GM12878 (cell line): Measurements from ENCODE around the gene FERMT1. TPM values are rescaled to one million over a fixed set of nuclear protein-coding genes. Genes with fewer than 3 reads are reported as not detected.

Experiments
- ATAC-seq: fragments of 200-7000 bp; cut with Tn5 transposase; 3 replicates; pipeline ENCODE4 v1.9.1; 2020; ENCODE audit warnings: mild to moderate bottlenecking, moderate library complexity
- BruUV-seq: library from RNA; stranded (reverse); fragments of 400-500 nt; replicated peaks from 2 replicates; lab custom pipeline; 2021; lab: Mats Ljungman, UMichigan
- CTCF ChIA-PET: fragments of 300-600 bp; sonication (Branson Sonifier 250); formaldehyde crosslinking; extraction: SDS; loops from one replicate; lab custom pipeline; 2021; ENCODE audit warnings: inconsistent platforms; lab: Yijun Ruan, JAX
- POLR2A ChIA-PET: fragments of 350-600 bp; formaldehyde crosslinking; extraction: SDS; loops from one replicate; lab custom pipeline; 2021; ENCODE audit warnings: inconsistent platforms; lab: Charles Lee
- RAD21 ChIA-PET: fragments of 300-600 bp; sonication (Branson Sonifier 250); formaldehyde crosslinking; loops from one replicate; lab custom pipeline; 2023; ENCODE audit warnings: antibody characterized with exemption; ENCODE audit not compliant: unreplicated experiment; lab: Charles Lee
- SMC1A ChIA-PET: fragments of 300-600 bp; sonication (Branson Sonifier 250); formaldehyde crosslinking; loops from one replicate; lab custom pipeline; 2023; ENCODE audit not compliant: unreplicated experiment, uncharacterized antibody; lab: Charles Lee
- DNase-seq: peaks from one replicate; pipeline ENCODE4 v3.0.0-alpha.2; 2011; ENCODE audit warnings: low read depth, low spot score
- FAIRE-seq: peaks from 3 replicates; lab custom pipeline; 2011; peaks lifted over from hg19 to GRCh38; lab: Jason Lieb, UNC
- H2AFZ ChIP-seq: 2 replicates; pipeline ENCODE4 v1.6.0; 2011; ENCODE audit warnings: low read depth, low read length, control low read depth; ENCODE audit not compliant: control insufficient read depth
- H3K27ac ChIP-seq: 2 replicates; pipeline ENCODE4 v1.5.1; 2011; ENCODE audit warnings: control low read depth; ENCODE audit not compliant: control insufficient read depth, insufficient read depth
- H3K27me3 ChIP-seq, 2 experiments: replicated peaks in 1 of 2; 2 replicates each; pipeline versions ENCODE4 v1.6.0 to v1.6.1; 2011; ENCODE audit warnings: low read length in 1 of 2; ENCODE audit not compliant: control insufficient read depth in 2 of 2, insufficient read depth in 2 of 2
- H3K36me3 ChIP-seq, 2 experiments: 2 replicates each; pipeline ENCODE4 v1.5.1; 2011; ENCODE audit warnings: low read length in 1 of 2; ENCODE audit not compliant: control insufficient read depth in 2 of 2, insufficient read depth in 2 of 2
- H3K4me1 ChIP-seq: 2 replicates; pipeline ENCODE4 v1.6.1; 2011; ENCODE audit warnings: mild to moderate bottlenecking, low read length, moderate library complexity, mixed read lengths; ENCODE audit not compliant: control insufficient read depth, insufficient read depth
- H3K4me2 ChIP-seq: 2 replicates; pipeline ENCODE4 v1.6.0; 2011; ENCODE audit warnings: control low read depth; ENCODE audit not compliant: control insufficient read depth, insufficient read depth
- H3K4me3 ChIP-seq: fragments of 200-600 bp; sonication (generic); 2 replicates; pipeline ENCODE4 v1.5.1; 2016
- H3K79me2 ChIP-seq: 2 replicates; pipeline ENCODE4 v1.6.0; 2011; ENCODE audit warnings: low read length; ENCODE audit not compliant: control insufficient read depth, insufficient read depth
- H3K9ac ChIP-seq: 2 replicates; pipeline ENCODE4 v1.8.0; 2011; ENCODE audit warnings: low read length, control low read depth, mixed read lengths; ENCODE audit not compliant: control insufficient read depth, insufficient read depth
- H3K9me3 ChIP-seq: replicated peaks from 3 replicates; pipeline ENCODE4 v1.5.1; 2011; ENCODE audit warnings: mild to moderate bottlenecking, low read length; ENCODE audit not compliant: control insufficient read depth, insufficient read depth
- H4K20me1 ChIP-seq: 2 replicates; pipeline ENCODE4 v1.6.0; 2011; ENCODE audit not compliant: control insufficient read depth, insufficient read depth
- ATF7 ChIP-seq: fragments of 450-650 bp; IDR thresholded peaks from 2 replicates; pipeline ENCODE4 v1.6.1; 2016; ENCODE audit warnings: low read depth, mild to moderate bottlenecking
- BHLHE40 ChIP-seq, 2 experiments: fragments of 450-650 bp in 1 of 2; IDR thresholded peaks; 2 replicates each; pipeline ENCODE4 v1.6.1; 2011 to 2017; ENCODE audit warnings: low read depth in 2 of 2, borderline replicate concordance in 1 of 2, improper control_type of control experiment in 1 of 2, low read length in 1 of 2, mild to moderate bottlenecking in 1 of 2
- FOS ChIP-seq: IDR thresholded peaks from 3 replicates; pipeline ENCODE4 v1.6.1; 2011; ENCODE audit warnings: borderline replicate concordance; ENCODE audit not compliant: insufficient read length; ENCODE audit errors: extremely low read depth
- GABPA ChIP-seq: IDR thresholded peaks from 2 replicates; pipeline ENCODE4 v1.6.1; 2014; ENCODE audit warnings: antibody characterized with exemption, low read depth, mild to moderate bottlenecking, inconsistent platforms
- MYC ChIP-seq: IDR thresholded peaks from 2 replicates; pipeline ENCODE4 v1.6.1; 2011; ENCODE audit warnings: mild to moderate bottlenecking, low read length, moderate library complexity, inconsistent platforms; ENCODE audit not compliant: insufficient read depth, insufficient replicate concordance, insufficient read length, severe bottlenecking
- NFXL1 ChIP-seq: fragments of 450-650 bp; IDR thresholded peaks from 2 replicates; pipeline ENCODE4 v1.6.1; 2017; ENCODE audit warnings: antibody characterized with exemption, mild to moderate bottlenecking, borderline replicate concordance
- NR2C1 ChIP-seq: fragments of 450-650 bp; IDR thresholded peaks from 2 replicates; pipeline ENCODE4 v1.6.1; 2017; ENCODE audit warnings: antibody characterized with exemption, mild to moderate bottlenecking, moderate library complexity
- POLR2AphosphoS2 ChIP-seq: IDR thresholded peaks from 2 replicates; pipeline ENCODE4 v1.6.1; 2011; ENCODE audit warnings: low read depth, mild to moderate bottlenecking, low read length, improper control_type of control experiment, moderate library complexity
- RFX5 ChIP-seq: IDR thresholded peaks from 2 replicates; pipeline ENCODE4 v1.6.1; 2011; ENCODE audit warnings: low read depth, low read length, improper control_type of control experiment
- SIX5 ChIP-seq: IDR thresholded peaks from 2 replicates; pipeline ENCODE4 v1.6.1; 2011; ENCODE audit warnings: mild to moderate bottlenecking, low read depth, low read length, moderate library complexity; ENCODE audit not compliant: severe bottlenecking
- SMC3 ChIP-seq: IDR thresholded peaks from 2 replicates; pipeline ENCODE4 v1.6.1; 2011; ENCODE audit warnings: low read length, improper control_type of control experiment, borderline replicate concordance
- STAT1 ChIP-seq: fragments of 450-650 bp; conservative IDR thresholded peaks from 2 replicates; pipeline ENCODE4 v1.6.1; 2014; ENCODE audit warnings: antibody characterized with exemption, mild to moderate bottlenecking
- SUZ12 ChIP-seq: fragments of 200-600 bp; sonication (generic); IDR thresholded peaks from one replicate; pipeline ENCODE4 v1.6.1; 2018; ENCODE audit warnings: antibody characterized with exemption, mild to moderate bottlenecking; ENCODE audit not compliant: unreplicated experiment
- TBL1XR1 ChIP-seq: IDR thresholded peaks from 2 replicates; pipeline ENCODE4 v1.6.1; 2012; ENCODE audit warnings: low read depth, low read length, improper control_type of control experiment
- ZNF384 ChIP-seq: IDR thresholded peaks from 2 replicates; pipeline ENCODE4 v1.6.1; 2012; ENCODE audit warnings: low read depth, mild to moderate bottlenecking, low read length, improper control_type of control experiment, borderline replicate concordance
- WGBS: methylation state at CpG from one replicate; pipeline ENCODE4 v1.1.6; 2016; ENCODE audit warnings: low lambda C conversion rate; ENCODE audit not compliant: insufficient replicate concordance, insufficient coverage; ENCODE audit errors: missing lambda C conversion rate; 5-methylcytosine and 5-hydroxymethylcytosine counted together
- in situ Hi-C: fragments of 300-500 bp; cut with MboI; formaldehyde crosslinking; loops from 9 replicates; pipeline ENCODE4 v1.14.3; 2018; ENCODE audit warnings: mixed read lengths
- intact Hi-C: fragments of 100-400 bp; cut with micrococcal nuclease; formaldehyde crosslinking; loops from one replicate; pipeline ENCODE4 v1.14.2; 2022; ENCODE audit not compliant: unreplicated experiment
- polyA plus RNA-seq, 11 experiments: library from polyadenylated mRNA; depleted of rRNA in 4 of 11; unstranded in 6 of 11; stranded (reverse) in 5 of 11; fragments of >200 nt; fragmentation: Nextera tagmentation in 4 of 11; fragmentation: Illumina TruSeq in 1 of 11; extraction: Ambion mirVana in 4 of 11; extraction: Trizol in 1 of 11; gene quantifications; 1 replicate in 1 of 11; 2 replicates in 10 of 11; pipeline versions ENCODE4 v1.2.1 to v1.2.3, GENCODE V29; 2011 to 2016; ENCODE audit warnings: inconsistent platforms in 2 of 11, missing spikeins in 2 of 11, low read depth in 1 of 11
- total RNA-seq, 4 experiments: library from RNA; depleted of rRNA in 3 of 4; stranded (reverse); fragments of >200 nt in 3 of 4; fragmentation: Illumina TruSeq in 1 of 4; extraction: Trizol in 1 of 4; gene quantifications; 2 replicates each; pipeline versions ENCODE4 v1.2.1 to v1.2.3, GENCODE V29; 2013 to 2021
- TF ChIP-seq, protein P1 (sequence below): IDR thresholded peaks from 2 replicates; pipeline ENCODE4 v1.6.1; 2011; ENCODE audit warnings: mild to moderate bottlenecking, low read depth, low read length, moderate library complexity; ENCODE audit not compliant: insufficient replicate concordance
- TF ChIP-seq, protein P2 (sequence below): fragments of 450-650 bp; IDR thresholded peaks from 2 replicates; pipeline ENCODE4 v1.6.1; 2017; ENCODE audit warnings: mild to moderate bottlenecking

The FERMT1 gene
- total and polyA plus RNA-seq, 10 of the 15 experiments (the other 5 are each of a cell fraction or from before 2014, with no cell fraction given) = 0.04 to 3.1 (median 0.45) TPM

DNA sequence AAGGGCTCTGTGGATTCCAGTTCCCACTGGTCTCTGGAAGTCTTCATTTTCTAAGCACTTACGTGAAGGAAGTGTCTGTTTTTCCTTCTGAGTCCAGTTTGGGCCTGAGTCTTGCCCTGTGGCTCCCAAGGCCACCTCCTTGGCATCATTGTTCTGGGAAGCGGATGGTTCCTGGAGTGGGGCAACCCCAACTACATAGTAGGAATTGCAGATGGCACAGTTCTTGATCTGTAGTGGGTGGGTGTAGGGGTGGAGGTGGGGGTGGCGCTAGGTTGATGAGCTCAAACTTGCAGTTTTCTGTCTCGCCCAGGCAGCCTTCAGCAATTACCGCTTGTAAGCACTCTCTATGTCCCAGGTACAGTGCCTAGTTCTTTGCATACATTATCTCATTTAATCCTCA is 7.2 kb upstream of the FERMT1 start:
- ChIA-PET SMC1A (interaction anchor here (1.2 kb wide), 1 partner anchor 10 kb away, joined by 3 read pairs; no protein-coding TSS in a partner anchor), CTCF (interaction anchor here (1.1 to 2.3 kb wide), 3 partner anchors 8 to 51 kb away, joined by 3 to 10 read pairs (median 4); no protein-coding TSS in a partner anchor), POLR2A (interaction anchor here (0.6 kb wide), 1 partner anchor 481 kb away, joined by 4 read pairs; no protein-coding TSS in a partner anchor), RAD21 (no interaction called here)
- TF ChIP-seq NFXL1 (no peak), FOS (no peak), NR2C1 (no peak), ATF7 (no peak), SMC3 (no peak), BHLHE40 (IDR thresholded peaks at IDR 0.05; ENCODE audit: borderline replicate concordance in 1 of 2, low read depth in 2 of 2, low read length in 1 of 2) (no peak), SUZ12 (no peak), TBL1XR1 (no peak), MYC (no peak), STAT1 (no peak), RFX5 (no peak), ZNF384 (no peak), GABPA (no peak), SIX5 (no peak), POLR2AphosphoS2 (no peak)
- TF ChIP-seq, protein P1, sequence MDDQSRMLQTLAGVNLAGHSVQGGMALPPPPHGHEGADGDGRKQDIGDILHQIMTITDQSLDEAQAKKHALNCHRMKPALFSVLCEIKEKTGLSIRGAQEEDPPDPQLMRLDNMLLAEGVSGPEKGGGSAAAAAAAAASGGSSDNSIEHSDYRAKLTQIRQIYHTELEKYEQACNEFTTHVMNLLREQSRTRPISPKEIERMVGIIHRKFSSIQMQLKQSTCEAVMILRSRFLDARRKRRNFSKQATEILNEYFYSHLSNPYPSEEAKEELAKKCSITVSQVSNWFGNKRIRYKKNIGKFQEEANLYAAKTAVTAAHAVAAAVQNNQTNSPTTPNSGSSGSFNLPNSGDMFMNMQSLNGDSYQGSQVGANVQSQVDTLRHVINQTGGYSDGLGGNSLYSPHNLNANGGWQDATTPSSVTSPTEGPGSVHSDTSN = no peak
- TF ChIP-seq, protein P2, sequence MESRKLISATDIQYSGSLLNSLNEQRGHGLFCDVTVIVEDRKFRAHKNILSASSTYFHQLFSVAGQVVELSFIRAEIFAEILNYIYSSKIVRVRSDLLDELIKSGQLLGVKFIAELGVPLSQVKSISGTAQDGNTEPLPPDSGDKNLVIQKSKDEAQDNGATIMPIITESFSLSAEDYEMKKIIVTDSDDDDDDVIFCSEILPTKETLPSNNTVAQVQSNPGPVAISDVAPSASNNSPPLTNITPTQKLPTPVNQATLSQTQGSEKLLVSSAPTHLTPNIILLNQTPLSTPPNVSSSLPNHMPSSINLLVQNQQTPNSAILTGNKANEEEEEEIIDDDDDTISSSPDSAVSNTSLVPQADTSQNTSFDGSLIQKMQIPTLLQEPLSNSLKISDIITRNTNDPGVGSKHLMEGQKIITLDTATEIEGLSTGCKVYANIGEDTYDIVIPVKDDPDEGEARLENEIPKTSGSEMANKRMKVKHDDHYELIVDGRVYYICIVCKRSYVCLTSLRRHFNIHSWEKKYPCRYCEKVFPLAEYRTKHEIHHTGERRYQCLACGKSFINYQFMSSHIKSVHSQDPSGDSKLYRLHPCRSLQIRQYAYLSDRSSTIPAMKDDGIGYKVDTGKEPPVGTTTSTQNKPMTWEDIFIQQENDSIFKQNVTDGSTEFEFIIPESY = no peak
- H3K4me2 ChIP-seq = no peak overlapping the region
- 29% methylated on average over 5 of the region's 5 CpGs for WGBS
- H3K27ac ChIP-seq = no peak overlapping the region
- no peak overlapping the region for H3K4me3 ChIP-seq
- no peaks in the 10 kb centered on the region for H3K9me3 ChIP-seq
- no peaks in the 10 kb centered on the region for H4K20me1 ChIP-seq
- FAIRE-seq (no peak), DNase-seq (no peak), ATAC-seq (no peak)
- no peaks in the 10 kb centered on the region for H3K79me2 ChIP-seq
- BruUV-seq = no TSS peak
- no peak overlapping the region for H3K9ac ChIP-seq
- in situ Hi-C loops (no loop called here), intact Hi-C loops (no loop called here)
- no peak overlapping the region for H2AFZ ChIP-seq
- H3K36me3 ChIP-seq = no peaks in the 10 kb centered on the region
- peaks cover 0 to 2% of the 10 kb centered on the region in 2 experiments; a peak in 1 of 4 replicates for H3K27me3 ChIP-seq
- no peaks in the 10 kb centered on the region for H3K4me1 ChIP-seq
